Ishikawa (cell line): ENCODE measurements around the gene FDX2.

Experiments
- CEBPB ChIP-seq: IDR thresholded peaks from 2 replicates; pipeline ENCODE4 v1.6.1; 2012
- CREB1 ChIP-seq: IDR thresholded peaks from 2 replicates; pipeline ENCODE4 v1.6.1; 2012; ENCODE audit warnings: low read depth
- EGR1 ChIP-seq: IDR thresholded peaks from 2 replicates; pipeline ENCODE4 v1.6.1; 2012
- EP300 ChIP-seq: IDR thresholded peaks from 2 replicates; pipeline ENCODE4 v1.6.1; 2012; ENCODE audit warnings: borderline replicate concordance
- FOXM1 ChIP-seq: IDR thresholded peaks from 2 replicates; pipeline ENCODE4 v1.6.1; 2012; ENCODE audit warnings: low read depth, borderline replicate concordance
- MAX ChIP-seq: IDR thresholded peaks from 2 replicates; pipeline ENCODE4 v1.6.1; 2012
- NFIC ChIP-seq: IDR thresholded peaks from 2 replicates; pipeline ENCODE4 v1.6.1; 2012
- RAD21 ChIP-seq: IDR thresholded peaks from 2 replicates; pipeline ENCODE4 v1.6.1; 2012; ENCODE audit warnings: low read depth
- REST ChIP-seq: IDR thresholded peaks from 2 replicates; pipeline ENCODE4 v1.6.1; 2012; ENCODE audit warnings: low read depth, mild to moderate bottlenecking
- TAF1 ChIP-seq: IDR thresholded peaks from 2 replicates; pipeline ENCODE4 v1.6.1; 2012; ENCODE audit warnings: low read depth, mild to moderate bottlenecking
- TCF12 ChIP-seq: IDR thresholded peaks from 2 replicates; pipeline ENCODE4 v1.6.1; 2012; ENCODE audit warnings: low read depth
- TEAD4 ChIP-seq: IDR thresholded peaks from 2 replicates; pipeline ENCODE4 v1.6.1; 2012
- USF1 ChIP-seq: IDR thresholded peaks from 2 replicates; pipeline ENCODE4 v1.6.1; 2012
- YY1 ChIP-seq: IDR thresholded peaks from 2 replicates; pipeline ENCODE4 v1.6.1; 2012; ENCODE audit warnings: low read depth
- ZBTB7A ChIP-seq: IDR thresholded peaks from 2 replicates; pipeline ENCODE4 v1.6.1; 2012; ENCODE audit warnings: low read depth

The FDX2 gene

GRCh38 chr19:10339977-10340376, 24.2 kb upstream of the FDX2 start:
- TF ChIP-seq FOXM1 (no peak), ZBTB7A (no peak)

GRCh38 chr19:10339380-10339960, 23.7 kb upstream of the FDX2 start, which contains the start of gene ICAM3:
Gene ICAM3, minus strand, starts transcription at chr19:10339624. Its CDS starts 10 bp downstream, at chr19:10339614.
- TF ChIP-seq TAF1: no peak
- no peak for TF ChIP-seq CREB1
- no peak for TF ChIP-seq YY1
- TF ChIP-seq RAD21: no peak
- no peak for TF ChIP-seq USF1
- no peak for TF ChIP-seq ZBTB7A
- no peak for TF ChIP-seq TCF12
- no peak for TF ChIP-seq TEAD4
- TF ChIP-seq REST: no peak
- no peak for TF ChIP-seq EGR1
- no peak for TF ChIP-seq CEBPB
- no peak for TF ChIP-seq NFIC
- no peak for TF ChIP-seq FOXM1
- TF ChIP-seq EP300: no peak
- TF ChIP-seq MAX: no peak

GRCh38 chr19:10338940-10339339, 23.1 kb upstream of the FDX2 start:
- no peak for TF ChIP-seq TCF12
- TF ChIP-seq RAD21: no peak
- TF ChIP-seq USF1: no peak
- TF ChIP-seq TEAD4: no peak
- no peak for TF ChIP-seq EP300
- TF ChIP-seq CEBPB: no peak

GRCh38 chr19:10335352-10335985, 19.7 kb upstream of the FDX2 start:
- TF ChIP-seq EGR1 (no peak), CREB1 (no peak), FOXM1 (no peak), MAX (no peak), USF1 (no peak), YY1 (no peak), TEAD4 (no peak), REST (no peak), TAF1 (no peak), CEBPB (no peak), ZBTB7A (no peak), TCF12 (no peak)

GRCh38 chr19:10334588-10335351, 19.0 kb upstream of the FDX2 start:
- TF ChIP-seq FOXM1 (no peak), NFIC (no peak), REST (no peak), ZBTB7A (no peak), EGR1 (peak; percentile 29; the same call in 1 of the 2 replicates), TEAD4 (no peak; the same call in 1 of the 2 replicates), USF1 (peak; percentile 13; the same call in 1 of the 2 replicates), YY1 (no peak), CREB1 (no peak), RAD21 (no peak), TAF1 (peak; percentile 36), EP300 (0 out of 2 replicates have a peak, but pooled peaks have one; percentile 7), MAX (peak; percentile 87), CEBPB (no peak), TCF12 (0 out of 2 replicates have a peak, but pooled peaks have one; percentile 32)
